Ectodermal cell (in vitro differentiated cells): ENCODE data around the gene EXOSC2.

Experiments used
- H3K27ac ChIP-seq: 2 replicates; pipeline ENCODE4 v1.7.0; 2013; ENCODE audit warnings: mild to moderate bottlenecking, low read depth, low read length; ENCODE audit not compliant: insufficient read depth, poor library complexity, severe bottlenecking
- H3K27me3 ChIP-seq: 2 replicates; pipeline ENCODE4 v1.7.0; 2013; ENCODE audit warnings: mild to moderate bottlenecking, low read length; ENCODE audit not compliant: insufficient read depth, control insufficient read depth, poor library complexity, severe bottlenecking
- H3K36me3 ChIP-seq: one replicate; pipeline ENCODE4 v1.7.0; 2013; ENCODE audit warnings: low read length; ENCODE audit not compliant: control insufficient read depth, insufficient read depth
- H3K4me1 ChIP-seq: one replicate; pipeline ENCODE4 v1.7.0; 2013; ENCODE audit warnings: low read length; ENCODE audit not compliant: control insufficient read depth, insufficient read depth
- H3K4me3 ChIP-seq: 2 replicates; pipeline ENCODE4 v1.7.0; 2013; ENCODE audit warnings: low read depth, low read length, control low read depth; ENCODE audit not compliant: insufficient read depth
- H3K9me3 ChIP-seq: 2 replicates; pipeline ENCODE4 v1.7.0; 2013; ENCODE audit warnings: mild to moderate bottlenecking, low read length, moderate library complexity; ENCODE audit not compliant: control insufficient read depth
- WGBS, 2 experiments: methylation state at CpG; one replicate each; pipeline ENCODE4 v1.1.7; 2013; ENCODE audit warnings: missing lambda C conversion rate in 2 of 2; 5-methylcytosine and 5-hydroxymethylcytosine counted together

EXOSC2 gene

DNA sequence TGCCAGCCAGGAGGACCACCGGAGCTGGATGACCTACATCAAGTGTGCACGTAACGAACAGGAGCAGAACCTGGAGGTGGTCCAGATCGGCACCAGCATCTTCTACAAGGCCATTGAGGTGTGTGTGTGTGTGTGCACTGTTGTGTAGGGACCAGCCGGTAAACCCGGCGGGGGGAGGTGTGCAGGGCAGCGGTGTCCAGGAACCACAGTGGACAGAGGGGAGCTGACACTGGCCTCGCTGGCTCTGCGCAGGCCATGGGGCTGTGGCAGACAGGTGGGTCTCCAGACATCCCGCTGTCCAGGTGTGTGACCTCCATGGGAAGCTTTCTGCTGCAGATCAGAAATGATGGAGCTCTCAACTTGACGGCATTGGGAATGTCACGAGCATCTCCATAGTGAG is 25.4 kb upstream of the EXOSC2 start:
- peaks cover 33% of the 10 kb centered on the region for H3K4me1 ChIP-seq
- H3K4me3 ChIP-seq, result no peak overlapping the region
- 96 to 97% methylated on average over 13 of the region's 13 CpGs for WGBS, 2 experiments
- H3K36me3 ChIP-seq, result no peaks in the 10 kb centered on the region
- no peaks in the 10 kb centered on the region for H3K9me3 ChIP-seq
- H3K27ac ChIP-seq, result no peak overlapping the region
- peaks cover 93% of the 10 kb centered on the region for H3K27me3 ChIP-seq

DNA sequence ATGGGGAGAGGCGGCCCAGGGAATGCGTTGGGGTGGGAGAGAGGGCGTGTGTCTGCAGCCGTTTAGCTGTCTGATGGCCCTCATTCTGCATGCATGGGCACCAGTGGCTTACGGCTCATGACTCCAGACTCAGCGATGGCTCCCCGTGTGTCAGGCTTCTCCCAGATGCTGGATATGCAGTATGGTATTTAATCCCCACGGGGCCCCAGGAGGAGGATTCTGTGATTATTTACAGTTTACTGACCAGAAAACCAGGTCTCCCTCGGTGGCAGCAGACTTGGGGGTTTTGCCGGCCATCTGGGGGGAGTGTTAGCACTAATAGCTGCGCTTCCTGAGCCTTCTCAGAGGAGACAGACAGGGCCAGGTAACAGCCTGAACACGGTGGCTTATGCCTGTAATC is 24.9 kb upstream of the EXOSC2 start:
- Histone ChIP-seq H3K27ac (no peak overlapping the region), H3K4me1 (peaks cover 29% of the 10 kb centered on the region), H3K27me3 (peaks cover 88% of the 10 kb centered on the region), H3K36me3 (no peaks in the 10 kb centered on the region), H3K9me3 (no peaks in the 10 kb centered on the region), H3K4me3 (no peak overlapping the region)
- WGBS, 2 experiments, result 80 to 81% methylated on average over 12 of the region's 12 CpGs

DNA sequence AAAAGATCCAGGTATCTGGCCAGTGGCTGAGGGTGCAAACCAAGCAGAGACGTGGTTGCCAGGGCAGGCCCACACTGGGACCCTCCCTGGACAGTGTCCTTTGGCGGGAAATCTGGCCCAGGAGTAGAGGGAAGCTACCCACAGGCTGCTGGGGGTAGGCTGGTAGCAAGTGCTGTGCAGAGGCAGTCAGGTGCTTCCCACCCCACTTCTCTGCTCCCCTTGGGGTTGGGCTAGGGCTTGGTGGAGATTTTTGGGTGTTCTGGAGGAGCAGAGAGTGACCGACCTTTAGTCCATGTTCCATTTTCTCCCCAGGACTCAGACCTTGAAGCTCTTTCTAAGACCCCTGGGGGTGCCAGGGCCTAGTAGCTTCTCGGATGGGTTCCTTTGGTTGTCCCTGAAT is 23.6 kb upstream of the EXOSC2 start:
- no peaks in the 10 kb centered on the region for H3K9me3 ChIP-seq
- H3K4me1 ChIP-seq, result peaks cover 20% of the 10 kb centered on the region
- H3K27me3 ChIP-seq, result peaks cover 75% of the 10 kb centered on the region
- WGBS, 2 experiments, result 83 to 84% methylated on average over 4 of the region's 4 CpGs
- no peak overlapping the region for H3K4me3 ChIP-seq
- H3K27ac ChIP-seq, result no peak overlapping the region
- H3K36me3 ChIP-seq, result no peaks in the 10 kb centered on the region

DNA sequence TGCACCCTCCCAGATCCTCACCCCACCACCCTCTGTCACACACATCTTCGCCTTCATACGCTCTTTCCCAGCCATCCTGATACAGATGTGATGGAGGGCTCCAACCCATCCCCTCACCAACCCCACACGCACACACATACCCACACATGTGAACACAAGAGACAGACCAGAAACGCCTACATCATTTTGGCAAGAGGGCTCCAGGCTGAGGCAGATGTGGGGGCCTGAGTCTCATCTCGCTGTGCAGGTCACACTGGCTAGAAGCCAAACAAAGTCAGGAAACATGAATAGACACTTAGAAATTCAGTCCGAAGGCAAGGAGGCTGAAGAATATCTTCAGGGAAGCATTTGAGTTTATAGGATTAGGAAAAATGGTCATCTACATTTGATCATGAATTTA is 22.9 kb upstream of the EXOSC2 start:
- H3K9me3 ChIP-seq, result no peaks in the 10 kb centered on the region
- WGBS, 2 experiments, result 93 to 96% methylated on average over 6 of the region's 6 CpGs
- peaks cover 16% of the 10 kb centered on the region for H3K4me1 ChIP-seq
- no peaks in the 10 kb centered on the region for H3K36me3 ChIP-seq
- no peak overlapping the region for H3K27ac ChIP-seq
- no peak overlapping the region for H3K4me3 ChIP-seq
- H3K27me3 ChIP-seq, result peaks cover 75% of the 10 kb centered on the region

DNA sequence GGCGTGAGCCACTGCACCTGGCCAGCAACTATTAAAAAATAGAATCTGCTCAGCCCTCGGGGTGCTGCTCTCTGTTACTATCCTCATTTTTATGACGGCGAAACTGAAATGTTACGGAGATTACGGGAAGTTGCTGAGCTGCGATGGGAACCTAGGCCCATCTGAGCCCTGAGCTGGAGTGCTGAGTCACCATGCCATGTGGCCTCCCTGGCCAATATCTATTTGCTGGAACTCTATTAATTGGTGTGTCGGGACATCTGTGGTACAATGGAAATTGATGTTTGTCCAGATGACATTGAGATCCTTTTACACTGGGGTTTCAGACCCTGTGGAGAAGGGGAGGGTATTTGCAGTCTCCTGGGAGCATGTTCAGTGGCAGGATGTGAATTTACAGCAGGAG is 21.1 kb upstream of the EXOSC2 start:
- WGBS, 2 experiments, result 93 to 96% methylated on average over 8 of the region's 8 CpGs
- no peaks in the 10 kb centered on the region for H3K36me3 ChIP-seq
- no peak overlapping the region for H3K27ac ChIP-seq
- no peaks in the 10 kb centered on the region for H3K9me3 ChIP-seq
- H3K4me1 ChIP-seq, result no peaks in the 10 kb centered on the region
- peaks cover 62% of the 10 kb centered on the region for H3K27me3 ChIP-seq
- no peak overlapping the region for H3K4me3 ChIP-seq

DNA sequence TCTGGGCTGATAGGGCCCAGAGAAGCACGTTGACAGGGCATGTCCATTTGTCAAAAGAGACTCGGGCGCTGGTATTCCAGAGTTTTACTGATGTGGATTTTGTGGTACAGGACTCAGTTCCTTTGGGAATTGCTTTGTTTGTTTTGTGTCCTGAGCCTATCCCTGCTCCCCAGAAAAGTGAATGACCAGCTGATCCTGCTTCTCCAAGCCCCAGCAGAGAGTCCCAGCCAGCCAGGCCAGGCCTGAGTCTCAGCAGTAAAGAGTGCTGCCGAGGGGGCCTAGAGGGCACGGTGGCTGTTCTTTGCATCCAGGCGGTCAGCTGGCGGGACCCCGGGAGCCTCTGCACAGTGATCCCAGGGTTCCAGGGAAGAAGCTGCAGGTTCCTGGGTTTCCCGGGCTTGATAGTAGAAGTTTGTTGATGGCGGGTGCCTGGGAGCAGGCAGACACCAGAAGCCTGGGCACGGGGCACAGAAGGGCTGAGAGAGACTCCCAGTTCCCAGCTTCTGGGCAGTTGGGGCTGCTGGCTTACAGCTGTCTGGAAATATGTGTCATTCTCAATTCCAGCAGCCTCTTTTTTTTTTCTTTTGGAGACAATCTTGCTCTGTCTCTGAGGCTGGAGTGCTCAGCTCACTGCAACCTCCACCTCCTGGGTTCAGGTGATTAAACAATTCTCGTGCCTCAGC is 20.5 kb upstream of the EXOSC2 start:
- Histone ChIP-seq H3K4me3 (no peak overlapping the region), H3K9me3 (no peaks in the 10 kb centered on the region), H3K36me3 (no peaks in the 10 kb centered on the region), H3K4me1 (no peaks in the 10 kb centered on the region), H3K27me3 (peaks cover 62% of the 10 kb centered on the region), H3K27ac (no peak overlapping the region)
- 91 to 92% methylated on average over 12 of the region's 12 CpGs for WGBS, 2 experiments

DNA sequence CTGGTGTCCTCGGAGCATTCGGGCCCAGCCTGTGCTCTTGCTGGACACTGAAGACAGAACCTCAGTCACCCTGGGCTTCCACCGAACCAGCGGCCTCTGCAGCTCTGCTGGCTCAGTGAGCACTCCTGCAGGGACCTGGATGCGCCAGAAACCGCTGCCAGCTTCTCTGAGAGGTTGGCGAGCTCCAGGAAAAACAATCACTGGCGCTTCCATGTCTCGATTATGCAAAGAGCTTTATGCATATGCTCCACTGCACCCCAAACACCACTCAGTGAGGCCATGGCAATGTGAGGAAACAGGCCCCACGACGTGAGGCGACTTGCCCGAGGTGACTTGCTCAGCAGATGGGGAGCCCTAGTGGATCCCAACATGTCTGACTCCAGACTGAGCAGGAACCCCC is 18.2 kb upstream of the EXOSC2 start:
- H3K27me3 ChIP-seq, result peaks cover 66% of the 10 kb centered on the region
- H3K4me1 ChIP-seq, result no peaks in the 10 kb centered on the region
- H3K4me3 ChIP-seq, result no peak overlapping the region
- 92 to 93% methylated on average over 13 of the region's 13 CpGs for WGBS, 2 experiments
- H3K36me3 ChIP-seq, result no peaks in the 10 kb centered on the region
- H3K9me3 ChIP-seq, result no peaks in the 10 kb centered on the region
- no peak overlapping the region for H3K27ac ChIP-seq

DNA sequence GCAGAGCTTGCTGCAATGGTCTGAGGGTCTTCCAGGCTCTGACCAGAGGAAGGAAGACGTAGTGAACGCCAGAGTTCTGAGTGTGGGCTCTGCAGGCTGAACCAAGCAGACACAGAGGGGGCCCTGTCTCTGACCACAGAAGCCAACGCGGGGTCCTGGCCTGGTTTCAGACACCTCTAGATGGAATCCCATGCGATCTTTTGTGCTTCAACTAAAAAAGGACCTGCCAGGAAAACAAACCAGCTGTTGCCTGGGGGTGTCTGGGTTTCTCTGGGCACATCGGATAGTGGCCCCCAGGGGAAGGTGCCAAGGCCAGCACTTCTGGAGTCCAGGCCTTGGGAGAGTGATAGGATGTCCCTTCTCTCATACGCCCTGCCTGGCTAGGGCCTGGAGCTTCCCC is 16.3 kb upstream of the EXOSC2 start:
- Histone ChIP-seq H3K4me3 (no peak overlapping the region), H3K36me3 (no peaks in the 10 kb centered on the region), H3K27me3 (peaks cover 67% of the 10 kb centered on the region), H3K27ac (no peak overlapping the region), H3K9me3 (no peaks in the 10 kb centered on the region), H3K4me1 (peaks cover 4% of the 10 kb centered on the region)
- 89 to 91% methylated on average over 7 of the region's 7 CpGs for WGBS, 2 experiments

DNA sequence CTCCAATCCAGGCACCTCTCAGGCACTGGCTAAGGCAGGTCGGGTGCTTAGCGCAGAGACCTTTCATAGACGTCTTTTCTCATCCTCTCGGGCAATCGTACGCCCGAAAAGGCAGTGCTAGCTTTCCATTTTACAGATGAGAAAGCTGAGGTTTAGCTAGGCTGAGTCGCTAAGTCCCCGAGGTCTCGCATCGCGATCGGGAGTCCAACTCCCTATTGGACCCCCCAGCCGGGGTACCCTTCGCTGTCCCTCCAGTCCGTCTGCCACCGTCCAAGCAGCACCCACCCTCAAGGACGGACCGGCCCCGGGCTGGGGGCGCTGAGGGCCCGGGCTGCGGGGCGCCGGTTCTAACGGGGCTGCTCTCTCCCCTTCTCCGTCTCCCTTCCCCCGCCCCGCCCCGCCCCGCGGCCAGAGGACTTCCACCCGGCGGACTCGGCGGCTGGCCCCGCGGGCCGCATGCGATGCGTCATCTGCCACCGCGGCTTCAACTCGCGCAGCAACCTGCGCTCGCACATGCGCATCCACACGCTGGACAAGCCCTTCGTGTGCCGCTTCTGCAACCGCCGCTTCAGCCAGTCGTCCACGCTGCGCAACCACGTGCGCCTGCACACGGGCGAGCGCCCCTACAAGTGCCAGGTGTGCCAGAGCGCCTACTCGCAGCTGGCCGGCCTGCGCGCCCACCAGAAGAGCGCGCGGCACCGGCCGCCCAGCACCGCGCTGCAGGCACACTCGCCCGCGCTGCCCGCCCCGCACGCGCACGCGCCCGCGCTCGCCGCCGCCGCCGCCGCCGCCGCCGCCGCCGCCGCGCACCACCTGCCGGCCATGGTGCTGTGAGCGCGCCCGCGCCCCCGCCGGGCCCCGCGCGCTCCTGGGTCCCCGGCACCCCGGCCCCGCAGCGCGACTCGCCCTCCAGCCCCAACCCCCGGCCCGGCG is 12.5 kb upstream of the EXOSC2 start:
- Histone ChIP-seq H3K9me3 (no peaks in the 10 kb centered on the region), H3K27me3 (peaks cover 57% of the 10 kb centered on the region), H3K27ac (no peak overlapping the region), H3K36me3 (no peaks in the 10 kb centered on the region), H3K4me1 (peaks cover 5% of the 10 kb centered on the region), H3K4me3 (peak overlapping the region; percentile 35)
- WGBS, 2 experiments, result 3% methylated on average over 116 of the region's 116 CpGs

DNA sequence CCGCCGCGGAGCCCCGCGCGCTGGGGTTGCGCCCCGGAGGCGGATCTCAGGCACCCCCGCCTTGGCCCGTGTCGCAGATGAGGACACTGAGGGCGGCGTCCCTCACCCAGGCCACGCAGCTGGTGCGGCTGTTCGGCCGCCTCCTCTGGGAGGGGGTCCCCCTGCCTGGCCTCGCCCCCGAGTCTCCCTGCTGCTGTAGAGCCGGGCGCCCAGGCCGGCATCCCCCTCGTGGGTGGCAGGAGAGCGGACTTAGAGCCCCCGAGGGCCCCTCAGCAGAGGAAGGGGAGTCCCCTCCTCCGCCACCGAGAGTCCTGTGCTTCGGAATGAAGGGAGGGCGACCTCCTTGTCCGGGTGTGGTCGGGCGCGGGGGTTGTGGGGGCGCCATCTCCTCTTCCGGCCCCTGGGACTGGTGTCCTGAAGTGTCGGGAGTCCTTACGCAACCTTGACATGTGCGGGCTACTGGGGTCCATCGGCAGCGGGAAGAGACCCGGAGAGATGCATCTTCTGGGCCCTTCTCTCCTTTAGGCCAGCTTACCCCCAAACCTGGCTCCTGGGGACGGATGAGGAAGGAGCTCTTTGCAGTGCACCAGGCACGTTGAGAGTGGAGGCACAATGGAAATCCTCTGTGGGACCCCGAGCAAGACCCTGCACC is 11.7 kb upstream of the EXOSC2 start:
- Histone ChIP-seq H3K36me3 (no peaks in the 10 kb centered on the region), H3K4me3 (peak overlapping the region; percentile 31), H3K9me3 (no peaks in the 10 kb centered on the region), H3K4me1 (peaks cover 5% of the 10 kb centered on the region), H3K27ac (no peak overlapping the region), H3K27me3 (peaks cover 57% of the 10 kb centered on the region)
- WGBS, 2 experiments, result 2% methylated on average over 45 of the region's 45 CpGs
